Lower leg skin (tissue), 3 donors: Measurements from ENCODE around the gene PACSIN2.
"Not testable (repeated sequence)": the region's sequence is repeated elsewhere in the genome, so short reads cannot be mapped to it uniquely, and the experiment has no call there.

Experiments used
- CTCF ChIP-seq, 3 donors: fragments of 450-650 bp; IDR thresholded peaks; one replicate each; pipeline ENCODE4 v1.5.1; 2016; ENCODE audit warnings: antibody characterized with exemption in 3 of 3, mild to moderate bottlenecking in 3 of 3, moderate library complexity in 2 of 3
- POLR2A ChIP-seq, 2 donors: fragments of 450-650 bp; IDR thresholded peaks; one replicate each; pipeline ENCODE4 v1.6.1; 2016 to 2017; ENCODE audit warnings: antibody characterized with exemption in 2 of 2, mild to moderate bottlenecking in 1 of 2, moderate library complexity in 1 of 2

DNA sequence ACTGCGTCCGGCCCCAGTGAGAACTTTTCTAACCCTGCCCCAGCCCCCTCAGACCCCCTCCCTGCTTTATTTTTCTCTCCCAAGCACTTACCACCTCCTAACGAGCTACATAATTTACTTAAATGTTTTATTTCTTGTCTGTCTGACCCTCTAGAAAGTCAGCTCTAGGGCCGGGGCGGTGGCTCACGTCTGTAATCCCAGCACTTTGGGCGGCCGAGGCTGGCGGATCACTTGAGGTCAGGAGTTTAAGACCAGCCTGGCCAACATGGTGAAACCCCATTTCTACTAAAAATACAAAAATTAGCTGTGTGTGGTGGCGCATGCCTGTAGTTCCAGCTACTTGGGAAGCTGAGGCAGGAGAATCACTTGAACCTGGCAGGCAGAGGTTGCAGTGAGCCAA, 89.9 kb downstream of the PACSIN2 start:
- not testable (repeated sequence) for TF ChIP-seq POLR2A, CTCF (IDR thresholded peaks at IDR 0.05)
